Thoracic aorta (tissue), 2 donors: ENCODE results near the gene ZMYM1. TPM values are rescaled to one million over a fixed set of nuclear protein-coding genes. Genes with fewer than 3 reads are reported as not detected.

ENCODE experiments used
- ATAC-seq: fragments of 150-250 bp; one replicate; pipeline ENCODE4 v1.8.0; 2017; ENCODE audit warnings: low read depth; ENCODE audit not compliant: insufficient number of reproducible peaks, low FRiP score
- DNase-seq: peaks from one replicate; pipeline ENCODE4 v3.0.0-alpha.2; 2020; ENCODE audit warnings: low spot score
- H3K27ac ChIP-seq, 2 donors: fragments of 200-600 bp; sonication (generic); 1 replicate in 1 of 2; 2 replicates in 1 of 2; pipeline ENCODE4 v1.5.1; 2016; ENCODE audit warnings: mild to moderate bottlenecking in 2 of 2, moderate library complexity in 2 of 2
- H3K27me3 ChIP-seq: fragments of 200-600 bp; sonication (generic); replicated peaks from 2 replicates; pipeline ENCODE4 v1.6.0; 2016; ENCODE audit warnings: mild to moderate bottlenecking; ENCODE audit not compliant: insufficient read depth
- H3K36me3 ChIP-seq: fragments of 200-600 bp; sonication (generic); one replicate; pipeline ENCODE4 v1.5.1; 2016
- H3K4me1 ChIP-seq, 2 donors: fragments of 200-600 bp; sonication (generic); 1 replicate in 1 of 2; 2 replicates in 1 of 2; pipeline versions ENCODE4 v1.5.1 to v1.6.0; 2016; ENCODE audit warnings: low read depth in 2 of 2, mild to moderate bottlenecking in 1 of 2; ENCODE audit not compliant: control insufficient read depth in 1 of 2
- H3K4me3 ChIP-seq: fragments of 200-600 bp; sonication (generic); 2 replicates; pipeline ENCODE4 v1.5.1; 2016; ENCODE audit warnings: mild to moderate bottlenecking
- H3K9me3 ChIP-seq: fragments of 200-600 bp; sonication (generic); 2 replicates; pipeline ENCODE4 v1.5.1; 2016
- total RNA-seq, 2 donors: library from RNA; depleted of rRNA; stranded (reverse); fragments of >200 nt; gene quantifications; one replicate each; pipeline versions ENCODE4 v1.1.0 to v1.2.3, GENCODE V29; 2016
- TF ChIP-seq, protein P1 (sequence below): fragments of 200-600 bp; sonication (generic); IDR thresholded peaks from one replicate; pipeline ENCODE4 v1.5.1; 2019; ENCODE audit warnings: antibody characterized with exemption

Gene ZMYM1
- total RNA-seq, 2 donors from 2014 or later, result 11.2 to 12.8 TPM

DNA sequence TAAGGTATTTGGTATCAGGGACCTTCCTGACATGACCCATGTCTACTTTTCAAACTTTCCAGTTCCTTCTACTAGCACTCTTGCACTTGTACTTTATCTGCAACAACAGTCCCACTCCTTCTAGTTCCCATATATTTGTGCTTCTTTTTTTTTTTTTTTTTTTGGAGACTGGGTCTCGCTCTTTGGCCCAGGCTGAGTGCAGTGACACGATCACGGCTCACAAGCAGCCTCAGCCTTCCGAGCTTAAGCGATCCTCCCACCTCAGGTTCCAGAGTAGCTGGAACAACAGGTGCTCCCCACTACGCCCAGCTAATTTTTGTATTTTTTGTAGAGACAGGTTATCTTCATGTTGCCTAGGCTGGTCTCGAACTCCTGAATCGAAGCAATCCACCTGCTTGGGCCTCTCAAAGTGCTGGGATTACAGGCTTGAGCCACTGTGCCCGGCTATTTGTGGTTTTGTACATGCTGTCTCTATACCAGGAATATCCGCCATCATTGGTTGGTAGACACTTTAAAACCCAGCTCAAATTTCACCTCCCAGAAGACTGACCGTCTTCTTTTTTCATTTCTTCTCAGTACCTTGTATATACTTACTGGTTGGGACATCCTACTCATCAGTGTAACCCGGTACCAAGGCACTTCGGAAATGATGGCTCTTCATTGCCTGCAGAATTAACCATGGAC lies 1.1 kb downstream of the ZMYM1 start:
- no peaks in the 10 kb centered on the region for H3K9me3 ChIP-seq
- H3K4me3 ChIP-seq, result peak overlapping the region; percentile 95
- no peaks in the 10 kb centered on the region for H3K27me3 ChIP-seq
- H3K4me1 ChIP-seq, result peaks cover 5 to 14% of the 10 kb centered on the region in 2 donors
- H3K36me3 ChIP-seq, result no peaks in the 10 kb centered on the region
- ATAC-seq (no peak), DNase-seq (no peak)
- TF ChIP-seq, protein P1, sequence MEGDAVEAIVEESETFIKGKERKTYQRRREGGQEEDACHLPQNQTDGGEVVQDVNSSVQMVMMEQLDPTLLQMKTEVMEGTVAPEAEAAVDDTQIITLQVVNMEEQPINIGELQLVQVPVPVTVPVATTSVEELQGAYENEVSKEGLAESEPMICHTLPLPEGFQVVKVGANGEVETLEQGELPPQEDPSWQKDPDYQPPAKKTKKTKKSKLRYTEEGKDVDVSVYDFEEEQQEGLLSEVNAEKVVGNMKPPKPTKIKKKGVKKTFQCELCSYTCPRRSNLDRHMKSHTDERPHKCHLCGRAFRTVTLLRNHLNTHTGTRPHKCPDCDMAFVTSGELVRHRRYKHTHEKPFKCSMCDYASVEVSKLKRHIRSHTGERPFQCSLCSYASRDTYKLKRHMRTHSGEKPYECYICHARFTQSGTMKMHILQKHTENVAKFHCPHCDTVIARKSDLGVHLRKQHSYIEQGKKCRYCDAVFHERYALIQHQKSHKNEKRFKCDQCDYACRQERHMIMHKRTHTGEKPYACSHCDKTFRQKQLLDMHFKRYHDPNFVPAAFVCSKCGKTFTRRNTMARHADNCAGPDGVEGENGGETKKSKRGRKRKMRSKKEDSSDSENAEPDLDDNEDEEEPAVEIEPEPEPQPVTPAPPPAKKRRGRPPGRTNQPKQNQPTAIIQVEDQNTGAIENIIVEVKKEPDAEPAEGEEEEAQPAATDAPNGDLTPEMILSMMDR, result no peak
- peak overlapping the region in 1 of 2 donors; percentile 90 for H3K27ac ChIP-seq

DNA sequence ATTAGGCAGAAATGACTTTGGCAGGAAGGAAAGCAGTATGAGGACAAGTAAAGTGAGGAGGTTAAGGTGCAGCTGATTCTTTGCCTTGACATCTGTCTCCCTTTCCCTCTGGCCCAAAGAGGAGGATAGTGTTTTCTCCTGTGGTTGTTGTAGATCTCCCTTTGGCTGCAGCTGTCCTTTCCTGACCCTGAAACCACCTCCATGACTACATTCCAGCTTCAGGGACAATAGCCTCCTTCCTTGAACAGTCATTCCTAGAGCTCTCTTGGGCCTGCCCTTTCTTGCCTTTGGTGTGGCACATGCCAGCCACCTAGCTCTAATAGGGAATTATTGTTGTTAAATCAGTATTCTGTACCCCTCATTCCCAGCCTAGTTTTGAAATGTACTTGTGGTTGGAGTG lies 6.2 kb downstream of the ZMYM1 start:
- H3K4me3 ChIP-seq, result no peak overlapping the region
- ATAC-seq, result no peak
- no peaks in the 10 kb centered on the region for H3K27me3 ChIP-seq
- no peaks in the 10 kb centered on the region for H3K9me3 ChIP-seq
- H3K36me3 ChIP-seq, result no peaks in the 10 kb centered on the region
- no peak for DNase-seq
- peaks cover under 1 to 3% of the 10 kb centered on the region in 2 donors for H3K4me1 ChIP-seq
- no peak overlapping the region for H3K27ac ChIP-seq
- TF ChIP-seq, protein P1, result no peak

DNA sequence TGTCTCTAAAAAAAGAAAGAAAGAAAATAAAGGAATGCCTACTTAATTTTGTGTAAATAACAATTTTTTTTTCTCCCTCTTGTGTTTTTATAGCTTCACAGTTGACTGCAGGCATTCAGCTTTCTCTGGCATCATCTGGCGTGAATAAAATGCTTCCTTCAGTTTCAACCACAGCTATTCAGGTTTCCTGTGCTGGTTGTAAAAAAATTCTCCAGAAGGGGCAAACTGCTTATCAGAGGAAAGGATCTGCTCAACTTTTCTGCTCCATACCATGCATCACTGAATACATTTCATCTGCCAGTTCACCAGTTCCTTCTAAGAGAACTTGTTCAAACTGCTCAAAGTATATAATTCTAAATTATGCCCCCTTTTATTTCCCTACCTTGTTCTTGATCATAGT lies 18.0 kb downstream of the ZMYM1 start:
- H3K27me3 ChIP-seq, result no peaks in the 10 kb centered on the region
- peaks cover 33% of the 10 kb centered on the region for H3K36me3 ChIP-seq
- H3K4me3 ChIP-seq, result no peak overlapping the region
- ATAC-seq (no peak), DNase-seq (no peak)
- H3K9me3 ChIP-seq, result no peaks in the 10 kb centered on the region
- H3K27ac ChIP-seq, result no peak overlapping the region
- TF ChIP-seq, protein P1, result no peak
- H3K4me1 ChIP-seq, result no peaks in the 10 kb centered on the region

DNA sequence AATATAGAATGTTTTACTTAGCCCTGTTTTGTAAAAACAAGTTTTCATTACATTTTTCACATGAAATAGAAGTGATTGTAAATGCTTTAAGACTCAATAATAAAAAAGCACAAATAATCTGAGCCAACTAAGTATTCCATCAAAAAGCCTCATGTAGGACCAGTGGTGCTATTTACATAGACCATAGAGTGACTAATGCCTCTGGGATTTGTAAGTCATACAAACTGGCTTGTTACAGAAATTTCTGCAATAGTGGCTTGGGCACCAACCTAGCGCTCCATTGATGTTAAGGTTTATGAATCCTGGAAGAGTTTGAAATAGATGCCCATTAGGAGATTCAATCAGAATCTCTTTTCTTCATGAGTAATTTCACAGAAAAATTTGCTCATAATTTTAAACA lies 31.9 kb downstream of the ZMYM1 start:
- peaks cover 3% of the 10 kb centered on the region for H3K36me3 ChIP-seq
- H3K9me3 ChIP-seq, result no peaks in the 10 kb centered on the region
- TF ChIP-seq, protein P1, result no peak
- no peak overlapping the region for H3K27ac ChIP-seq
- DNase-seq, result no peak
- no peak overlapping the region for H3K4me3 ChIP-seq
- H3K27me3 ChIP-seq, result no peaks in the 10 kb centered on the region
- H3K4me1 ChIP-seq, result no peaks in the 10 kb centered on the region
- no peak for ATAC-seq

DNA sequence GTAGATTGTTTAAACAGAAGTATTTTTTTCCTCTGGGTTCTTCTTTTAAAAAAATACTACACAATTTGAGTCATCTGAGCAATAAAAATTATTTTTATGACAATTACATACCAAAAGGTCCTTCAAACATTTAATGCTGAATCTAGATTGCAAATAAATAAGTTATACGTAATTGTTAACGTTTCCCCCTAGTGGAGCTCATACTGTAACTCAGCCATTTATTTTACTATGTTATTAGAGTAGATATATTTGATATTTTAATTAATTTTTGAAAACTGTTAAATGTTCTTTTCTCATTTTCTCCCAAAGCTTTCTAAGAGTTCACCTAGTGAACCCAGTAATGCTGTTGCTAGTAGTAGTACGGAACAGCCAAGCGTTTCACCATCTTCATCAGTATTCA lies 33.5 kb downstream of the ZMYM1 start:
- TF ChIP-seq, protein P1, result no peak
- H3K27me3 ChIP-seq, result no peaks in the 10 kb centered on the region
- DNase-seq, result no peak
- H3K4me3 ChIP-seq, result no peak overlapping the region
- no peaks in the 10 kb centered on the region for H3K4me1 ChIP-seq
- peaks cover 3% of the 10 kb centered on the region for H3K36me3 ChIP-seq
- H3K27ac ChIP-seq, result no peak overlapping the region
- H3K9me3 ChIP-seq, result no peaks in the 10 kb centered on the region
- ATAC-seq, result no peak
